K562 (cell line): ENCODE results near the gene BRME1. TPM values are rescaled to one million over a fixed set of nuclear protein-coding genes. Genes with fewer than 3 reads are reported as not detected.

Experiments
- ARID2 ChIP-seq: fragments of 450-650 bp; IDR thresholded peaks from 2 replicates; pipeline ENCODE4 v1.6.1; 2017; ENCODE audit warnings: antibody characterized with exemption, mild to moderate bottlenecking
- ARID3B ChIP-seq: fragments of 250-450 bp; sonication (Bioruptor Pico); IDR thresholded peaks from 2 replicates; pipeline ENCODE4 v1.4.0; 2020; ENCODE audit warnings: borderline replicate concordance
- EHMT2 ChIP-seq: fragments of 450-650 bp; IDR thresholded peaks from 2 replicates; pipeline ENCODE4 v1.6.1; 2018; ENCODE audit warnings: antibody characterized with exemption
- HDAC2 ChIP-seq: fragments of 450-650 bp; IDR thresholded peaks from 2 replicates; pipeline ENCODE4 v1.6.1; 2016; ENCODE audit warnings: mild to moderate bottlenecking
- HDGF ChIP-seq: fragments of 450-650 bp; IDR thresholded peaks from 2 replicates; pipeline ENCODE4 v1.6.1; 2016
- HNRNPH1 ChIP-seq: fragments of 200-400 bp; formaldehyde crosslinking; optimal IDR thresholded peaks from 2 replicates; pipeline ENCODE3; 2017; ENCODE audit warnings: low read depth, mild to moderate bottlenecking, low read length, moderate library complexity
- IRF1 ChIP-seq: sonication (generic); formaldehyde crosslinking; IDR thresholded peaks from 2 replicates; pipeline ENCODE4 v1.8.0; 2022; ENCODE audit warnings: missing genetic modification reagents, mild to moderate bottlenecking, borderline replicate concordance
- MAFF ChIP-seq: IDR thresholded peaks from 2 replicates; pipeline ENCODE4 v1.6.1; 2012; ENCODE audit warnings: low read length, improper control_type of control experiment
- MEF2D ChIP-seq: conservative IDR thresholded peaks from 2 replicates; pipeline ENCODE4 v1.6.1; 2016; ENCODE audit warnings: low read depth, missing genetic modification characterization, missing compliant biosample characterization
- MNT ChIP-seq, 2 experiments: fragments of 450-650 bp; conservative IDR thresholded peaks; 2 replicates each; pipeline ENCODE4 v1.6.1; 2017; ENCODE audit warnings: mild to moderate bottlenecking in 2 of 2, moderate library complexity in 2 of 2
- MYC ChIP-seq, 2 experiments: fragments of 250-450 bp in 1 of 2; sonication (Bioruptor Pico) in 1 of 2; IDR thresholded peaks; 2 replicates each; pipeline versions ENCODE4 v1.5.1 to v1.6.1; 2012 to 2021; ENCODE audit warnings: low read depth in 2 of 2, borderline replicate concordance in 1 of 2, improper control_type of control experiment in 1 of 2, low read length in 1 of 2, mild to moderate bottlenecking in 1 of 2, moderate library complexity in 1 of 2
- ZBTB26 ChIP-seq: fragments of 450-650 bp; formaldehyde crosslinking; IDR thresholded peaks from 2 replicates; pipeline ENCODE4 v1.4.0; 2022; ENCODE audit warnings: missing genetic modification characterization
- ZNF518B ChIP-seq: fragments of 250-450 bp; sonication (Bioruptor Pico); IDR thresholded peaks from 2 replicates; pipeline ENCODE4 v1.5.0; 2021; ENCODE audit warnings: mild to moderate bottlenecking, moderate library complexity
- ZNF639 ChIP-seq, 2 experiments: fragments of 200-800 bp in 1 of 2; sonication (Bioruptor generic) in 1 of 2; sonication (generic) in 1 of 2; formaldehyde crosslinking in 1 of 2; IDR thresholded peaks in 1 of 2; conservative IDR thresholded peaks in 1 of 2; 2 replicates each; pipeline versions ENCODE4 v1.5.0 to v1.6.1; 2016 to 2020; ENCODE audit warnings: missing compliant biosample characterization in 1 of 2, missing genetic modification characterization in 1 of 2, missing genetic modification reagents in 1 of 2
- polyA plus RNA-seq, 8 experiments: library from polyadenylated mRNA; depleted of rRNA in 4 of 8; stranded (reverse) in 5 of 8; unstranded in 3 of 8; fragments of >200 nt; fragmentation: Nextera tagmentation in 2 of 8; fragmentation: Illumina TruSeq in 1 of 8; extraction: Ambion mirVana in 2 of 8; extraction: Trizol in 1 of 8; gene quantifications; 2 replicates each; pipeline versions ENCODE4 v1.2.1 to v1.2.3, GENCODE V29; 2011 to 2014; ENCODE audit warnings: inconsistent platforms in 1 of 8, missing spikeins in 1 of 8
- total RNA-seq, 7 experiments: library from RNA; depleted of rRNA in 6 of 7; stranded (reverse); fragments of >200 nt in 6 of 7; fragmentation: Illumina TruSeq in 2 of 7; extraction: Trizol in 2 of 7; gene quantifications; 2 replicates each; pipeline versions ENCODE4 v1.2.1 to v1.2.3, GENCODE V29; 2011 to 2021; ENCODE audit warnings: low replicate concordance in 1 of 7

Gene BRME1
- total and polyA plus RNA-seq, 9 of the 15 experiments (the other 6 are each of a cell fraction or from before 2014, with no cell fraction given), result 0.75 to 6.1 (median 3.6) TPM

GRCh38 chr19:13847407-13848339 is 58.2 kb downstream of the BRME1 start (continued):
- TF ChIP-seq ZNF518B (CRISPR knock-in tag), result no peak
- no peak for TF ChIP-seq IRF1 (CRISPR knock-in tag)
- TF ChIP-seq MEF2D (tag), result peak; percentile 70; the same call in 1 of the 2 replicates
- no peak for TF ChIP-seq MAFF
- TF ChIP-seq ZBTB26, result peak; percentile 59; the same call in 1 of the 2 replicates
- peak; percentile 35 to 62; a peak in 2 of 4 replicates for TF ChIP-seq MNT (conservative IDR thresholded peaks at IDR 0.05)
- TF ChIP-seq ARID3B (CRISPR knock-in tag), result no peak
- no peak for TF ChIP-seq EHMT2
- peak in 1 of 2 experiments; percentile 4; a peak in 1 of 4 replicates for TF ChIP-seq ZNF639 (CRISPR knock-in tag; conservative IDR thresholded peaks at IDR 0.05 in 1 of 2, IDR thresholded peaks at IDR 0.05 in 1 of 2)
- TF ChIP-seq MYC (IDR thresholded peaks at IDR 0.05; ENCODE audit: low read depth, low read length), result peak; percentile 64; the same call in 1 of the 2 replicates
- no peak for TF ChIP-seq MYC (CRISPR knock-in tag; IDR thresholded peaks at IDR 0.05; ENCODE audit: borderline replicate concordance, low read depth)
- peak; percentile 93 for TF ChIP-seq HDGF
- no peak for TF ChIP-seq HNRNPH1
- no peak for TF ChIP-seq ARID2
- peak; percentile 100 for TF ChIP-seq HDAC2
